Choroid plexus epithelial cell (primary cell): Measurements from ENCODE around the gene CTSH.
"Not testable (repeated sequence)": the region's sequence is repeated elsewhere in the genome, so short reads cannot be mapped to it uniquely, and the experiment has no call there.

Source experiments
- DNase-seq: peaks from one replicate; pipeline ENCODE4 v3.0.0-alpha.2; 2010; ENCODE audit warnings: low read depth
- H3K4me3 ChIP-seq: 2 replicates; pipeline ENCODE4 v1.5.1; 2011; ENCODE audit warnings: low read depth, mild to moderate bottlenecking, control low read depth, low read length, moderate library complexity
- CTCF ChIP-seq: conservative IDR thresholded peaks from 2 replicates; pipeline ENCODE4 v1.5.1; 2011; ENCODE audit warnings: low read depth, mild to moderate bottlenecking, control low read depth, inconsistent platforms, low read length, moderate library complexity

CTSH gene

GRCh38 chr15:78904599-78905358, 40.1 kb downstream of the CTSH start:
- DNase-seq, result no peak
- no peak for TF ChIP-seq CTCF
- no peak overlapping the region for H3K4me3 ChIP-seq

- H3K4me3 ChIP-seq, DNase-seq: not testable (repeated sequence)
These were observed 42.4 kb downstream of the CTSH start for GRCh38 chr15:78902281-78903032.

GRCh38 chr15:78900819-78901533, 43.9 kb downstream of the CTSH start:
- H3K4me3 ChIP-seq, DNase-seq: not testable (repeated sequence)

GRCh38 chr15:78898540-78898939, 46.3 kb downstream of the CTSH start:
- DNase-seq, result no peak
- TF ChIP-seq CTCF, result no peak
- H3K4me3 ChIP-seq, result no peak overlapping the region

- H3K4me3 ChIP-seq, result no peak overlapping the region
- TF ChIP-seq CTCF, result no peak
- no peak for DNase-seq
These were observed 49.4 kb downstream of the CTSH start for GRCh38 chr15:78895471-78895870.

GRCh38 chr15:78893538-78893937, 51.3 kb downstream of the CTSH start:
- no peak for TF ChIP-seq CTCF
- H3K4me3 ChIP-seq, result no peak overlapping the region
- DNase-seq, result no peak

- no peak for TF ChIP-seq CTCF
- DNase-seq, result no peak
- H3K4me3 ChIP-seq, result no peak overlapping the region
These were observed 55.8 kb downstream of the CTSH start for GRCh38 chr15:78889000-78889399.
